Brain pericyte (primary cell): Measurements from ENCODE around the gene KMT2D.
A peak's percentile ranks its signal among the peaks of the same experiment; 100 is the strongest.

Experiments used
- DNase-seq: peaks from one replicate; pipeline ENCODE4 v3.0.0-alpha.2; 2012; ENCODE audit warnings: low read depth, low spot score

The KMT2D gene

GRCh38 chr12:49060237-49061156 is at the start of gene KMT2D:
TSS of gene KMT2D (minus strand) at chr12:49060794. CDS start at chr12:49055324, 5,470 bp downstream.
- DNase-seq, result peak; percentile 86

GRCh38 chr12:49109641-49110463 is 49.3 kb upstream of the KMT2D start:
- DNase-seq, result no peak

GRCh38 chr12:49108958-49109404 is 48.4 kb upstream of the KMT2D start:
- DNase-seq, result no peak

GRCh38 chr12:49105504-49106084 is 45.0 kb upstream of the KMT2D start:
- DNase-seq, result no peak

- DNase-seq, result no peak
These were observed 44.2 kb upstream of the KMT2D start for GRCh38 chr12:49104822-49105221.

GRCh38 chr12:49100380-49100779 is 39.8 kb upstream of the KMT2D start:
- no peak for DNase-seq

- no peak for DNase-seq
These were observed 38.1 kb upstream of the KMT2D start for GRCh38 chr12:49098703-49099102.

GRCh38 chr12:49098035-49098451 is 37.4 kb upstream of the KMT2D start:
- DNase-seq, result no peak

GRCh38 chr12:49097381-49097780 is 36.8 kb upstream of the KMT2D start:
- no peak for DNase-seq

GRCh38 chr12:49094975-49095365 is 34.4 kb upstream of the KMT2D start:
- DNase-seq, result no peak

GRCh38 chr12:49094160-49094974 is 33.8 kb upstream of the KMT2D start, which contains the start of gene DHH:
TSS of gene DHH (minus strand) at chr12:49094801. CDS start at chr12:49094512, 289 bp downstream.
- no peak for DNase-seq

- DNase-seq, result no peak
These were observed 33.2 kb upstream of the KMT2D start for GRCh38 chr12:49093792-49094159.

- no peak for DNase-seq
These were observed 32.3 kb upstream of the KMT2D start for GRCh38 chr12:49092816-49093406.

GRCh38 chr12:49092086-49092815 is 31.7 kb upstream of the KMT2D start:
- DNase-seq, result no peak

GRCh38 chr12:49091836-49092085 is 31.2 kb upstream of the KMT2D start:
- no peak for DNase-seq

- DNase-seq, result no peak
These were observed 30.7 kb upstream of the KMT2D start for GRCh38 chr12:49091056-49091835.

- DNase-seq, result no peak
These were observed 29.5 kb upstream of the KMT2D start for GRCh38 chr12:49089821-49090773.

- DNase-seq, result no peak
These were observed 28.3 kb upstream of the KMT2D start for GRCh38 chr12:49088932-49089330.
